Stimulated activated naive CD8-positive, alpha-beta T cell treated with anti-CD3 and anti-CD28 coated beads, Interleukin-15, Interleukin-2, amounts not matched to agents 100 U/mL and 50 U/mL, for 24 hours (primary cell): ENCODE results near the gene VAV3.

Experiments
- ATAC-seq: fragments of 150-1000 bp; cut with Tn5 transposase; one replicate; pipeline ENCODE4 v1.10.0; 2021
- DNase-seq: peaks from one replicate; pipeline ENCODE4 v3.0.0; 2021

The VAV3 gene

DNA sequence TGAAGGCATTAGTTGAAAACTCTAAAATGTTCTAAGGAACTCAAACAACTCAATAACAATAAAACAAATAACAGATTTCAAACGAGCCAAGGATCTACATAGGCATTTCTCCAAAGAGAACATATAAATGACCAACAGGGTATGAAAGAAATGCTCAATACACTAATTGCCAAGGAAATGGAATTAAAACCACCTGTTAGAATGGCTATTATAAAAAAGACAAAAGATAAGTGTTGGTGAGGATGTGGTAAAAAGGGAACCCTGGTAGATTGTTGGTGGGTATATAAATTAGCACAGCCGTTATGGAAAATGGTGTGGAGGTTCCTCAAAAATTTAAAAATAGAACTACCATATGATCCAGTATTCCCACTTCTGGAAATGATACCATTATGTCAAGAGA is 9.1 kb upstream of the VAV3 start:
- DNase-seq = no peak
- ATAC-seq = no peak

DNA sequence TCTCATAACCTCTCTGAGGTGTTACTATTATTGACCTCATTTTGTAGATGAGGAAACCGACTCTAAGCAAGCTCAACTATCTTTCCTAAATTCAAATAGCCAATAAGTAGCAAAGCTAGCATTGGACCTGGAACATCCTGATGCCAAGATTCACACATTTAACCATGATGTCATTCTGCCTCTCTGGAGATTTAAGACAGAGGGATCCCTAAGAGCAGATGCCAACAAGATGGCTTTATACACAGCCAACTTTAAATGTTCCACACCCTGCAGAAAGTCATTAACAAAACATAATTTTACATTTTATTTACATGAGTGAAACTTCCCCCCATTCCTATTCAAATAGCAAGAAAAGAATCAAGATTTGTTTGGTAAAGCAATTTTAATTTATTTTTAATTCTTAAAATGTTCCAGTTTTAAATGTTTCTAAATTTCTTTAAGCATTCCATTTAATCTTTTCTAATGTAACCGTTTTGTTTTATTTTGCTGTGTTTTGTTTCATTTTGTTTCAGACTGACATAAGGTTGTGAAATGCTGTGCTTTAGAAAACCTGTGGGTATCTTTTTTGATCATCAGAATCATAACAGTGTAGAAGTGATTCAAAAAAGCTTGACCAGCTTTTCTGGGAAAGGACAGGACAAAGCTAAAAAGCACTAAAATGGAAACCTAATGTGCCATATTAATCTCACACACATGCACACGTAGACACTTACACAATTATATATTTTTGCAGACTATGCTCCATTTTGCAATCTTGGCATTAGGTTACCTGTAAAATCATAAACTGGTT is 7.6 kb upstream of the VAV3 start:
- ATAC-seq = no peak
- DNase-seq = no peak

GRCh38 chr1:107966550-107966949 is 1.6 kb upstream of the VAV3 start:
- DNase-seq = no peak
- no peak for ATAC-seq

GRCh38 chr1:107964336-107965109 is 457 bp downstream of the VAV3 start:
- DNase-seq (peak; percentile 43), ATAC-seq (peak; percentile 2)

DNA sequence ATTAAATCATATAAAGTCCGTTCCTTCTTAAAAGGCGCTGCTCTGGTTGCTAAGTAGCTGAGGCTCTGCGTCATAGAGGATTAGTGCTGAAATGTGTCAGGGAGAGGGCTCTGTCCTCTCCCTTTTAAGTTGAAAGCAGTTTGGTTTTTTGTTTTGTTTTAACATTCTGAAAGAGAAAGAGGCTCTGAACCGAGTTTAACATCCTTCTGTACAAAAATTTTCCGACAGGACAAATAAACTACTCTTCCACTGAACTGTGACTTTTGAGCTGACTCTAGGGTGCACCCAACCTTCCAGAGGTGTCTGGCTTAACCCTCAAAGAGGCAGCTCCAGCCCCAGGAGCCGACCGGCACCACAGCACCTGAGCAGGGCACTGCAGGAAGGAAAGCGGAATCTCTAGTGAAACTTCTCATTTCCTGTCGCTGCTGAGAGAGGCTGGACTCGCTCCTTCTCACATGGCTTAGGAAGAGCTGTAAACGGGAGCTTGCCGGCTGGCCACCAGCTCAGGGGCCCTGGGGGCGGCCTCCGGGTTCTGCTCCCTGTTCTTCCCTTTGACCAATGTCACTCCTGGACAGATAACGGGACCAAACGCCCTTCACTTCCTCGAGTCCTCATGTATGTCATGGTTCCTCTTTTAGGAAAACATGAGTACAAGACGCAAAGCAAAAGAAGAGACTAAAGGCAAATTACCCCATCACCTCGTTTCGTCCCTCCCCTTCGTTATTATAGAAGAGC is 1.2 kb downstream of the VAV3 start:
- DNase-seq (peak; percentile 61), ATAC-seq (peak; percentile 78)

DNA sequence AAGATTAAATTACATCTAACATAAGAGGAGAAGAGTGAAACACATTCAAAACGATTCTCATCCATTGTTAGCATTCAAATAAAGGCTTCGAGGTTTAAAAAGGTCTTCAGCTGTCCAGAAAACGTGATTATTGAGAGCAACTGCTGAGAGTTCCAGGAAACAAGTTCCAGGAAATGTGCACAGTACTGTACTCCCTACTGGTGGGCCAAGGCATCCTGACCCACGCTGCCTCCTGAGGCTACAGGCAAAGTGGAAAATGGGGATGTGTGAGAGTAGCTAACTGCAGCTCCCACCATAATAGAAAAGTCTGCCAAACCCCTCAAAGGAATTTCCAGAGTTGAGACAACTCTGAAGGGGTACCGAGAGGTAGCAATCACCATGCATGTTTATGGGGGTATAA is 2.0 kb downstream of the VAV3 start:
- no peak for DNase-seq
- no peak for ATAC-seq

GRCh38 chr1:107954719-107955415 is 10.1 kb downstream of the VAV3 start:
- DNase-seq (no peak), ATAC-seq (peak; percentile 65)

DNA sequence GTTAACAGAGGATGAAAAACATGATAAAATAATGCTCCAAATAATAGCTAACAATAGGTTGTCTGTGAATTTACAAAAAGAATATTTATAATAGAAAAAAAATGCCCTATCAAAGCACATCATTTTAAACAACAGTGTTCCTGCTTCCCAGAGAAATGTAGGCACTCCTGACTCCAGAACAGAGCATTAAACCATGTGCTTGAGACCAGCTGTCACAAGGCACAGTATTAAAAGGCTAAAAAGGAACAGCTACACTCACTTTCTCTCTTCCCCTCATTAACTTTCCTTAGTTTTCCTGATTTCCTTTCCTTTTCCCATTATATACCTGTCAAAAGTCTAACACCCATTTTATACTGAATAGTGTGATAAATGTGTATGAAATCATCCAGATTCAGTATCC is 10.9 kb downstream of the VAV3 start:
- DNase-seq (no peak), ATAC-seq (no peak)

DNA sequence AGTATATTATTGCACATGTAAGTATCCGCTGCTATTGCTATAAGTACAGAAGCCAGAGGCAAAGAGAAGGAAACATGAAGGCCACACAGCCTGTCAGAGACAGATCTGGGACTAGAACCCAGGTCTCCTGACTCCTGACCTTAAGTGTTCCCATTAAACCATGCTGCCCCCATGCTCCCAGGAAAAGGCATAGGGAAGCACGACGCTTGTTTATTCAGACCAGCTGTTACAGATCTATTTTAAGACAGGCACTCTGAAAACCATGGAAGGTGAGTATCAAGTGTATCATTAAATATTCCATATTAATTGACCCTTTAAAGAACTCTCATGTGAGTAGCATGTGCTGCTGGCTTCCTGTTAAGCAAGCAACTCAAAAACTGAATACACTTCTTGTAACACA is 11.4 kb downstream of the VAV3 start:
- no peak for ATAC-seq
- no peak for DNase-seq

DNA sequence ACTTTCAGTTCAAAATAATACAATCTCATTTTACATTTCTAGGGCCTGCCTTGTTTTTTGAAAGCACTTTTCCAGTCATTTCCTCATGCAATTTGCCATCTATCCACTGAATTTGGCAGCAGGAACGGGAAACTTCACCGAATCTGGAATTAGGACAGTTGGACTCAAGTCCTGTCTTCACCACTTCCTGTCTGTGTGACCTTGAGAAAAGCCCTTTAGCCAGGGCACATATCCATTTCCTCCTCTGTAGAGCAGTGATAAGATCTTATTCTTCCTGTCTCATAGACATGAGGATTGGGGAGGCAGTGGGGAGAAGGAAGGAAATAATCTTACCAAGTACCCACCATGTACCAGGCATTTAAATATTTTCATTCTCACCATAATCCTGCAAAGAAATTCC is 12.0 kb downstream of the VAV3 start:
- ATAC-seq (no peak), DNase-seq (no peak)

GRCh38 chr1:107950464-107950863 is 14.5 kb downstream of the VAV3 start:
- ATAC-seq (peak; percentile 6), DNase-seq (no peak)

GRCh38 chr1:107949467-107950253 is 15.3 kb downstream of the VAV3 start:
- ATAC-seq (no peak), DNase-seq (no peak)

GRCh38 chr1:107946794-107947193 is 18.2 kb downstream of the VAV3 start:
- ATAC-seq (no peak), DNase-seq (no peak)

DNA sequence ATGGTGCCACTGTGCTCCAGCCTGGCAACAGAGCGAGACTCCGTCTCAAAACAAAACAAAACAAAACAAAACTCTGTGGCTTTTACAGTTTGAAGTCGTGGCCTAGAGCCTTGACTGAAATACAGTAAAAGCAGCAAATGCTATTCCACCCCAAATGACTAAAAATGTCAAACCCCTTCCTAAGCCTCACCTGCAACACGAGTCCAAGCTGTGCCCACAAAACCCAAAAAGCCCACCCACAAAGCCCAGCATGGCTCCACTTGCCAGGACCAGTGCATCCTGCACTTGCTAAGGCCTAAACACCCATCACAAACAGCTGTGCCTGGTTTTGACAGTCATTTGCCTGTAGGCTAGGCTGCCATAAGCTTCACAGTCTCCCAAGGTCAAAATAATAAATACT is 21.3 kb downstream of the VAV3 start:
- DNase-seq (no peak), ATAC-seq (peak; percentile 34)

GRCh38 chr1:107942814-107943213 is 22.2 kb downstream of the VAV3 start:
- no peak for ATAC-seq
- no peak for DNase-seq

GRCh38 chr1:107941531-107941930 is 23.4 kb downstream of the VAV3 start:
- ATAC-seq = no peak
- DNase-seq = no peak

DNA sequence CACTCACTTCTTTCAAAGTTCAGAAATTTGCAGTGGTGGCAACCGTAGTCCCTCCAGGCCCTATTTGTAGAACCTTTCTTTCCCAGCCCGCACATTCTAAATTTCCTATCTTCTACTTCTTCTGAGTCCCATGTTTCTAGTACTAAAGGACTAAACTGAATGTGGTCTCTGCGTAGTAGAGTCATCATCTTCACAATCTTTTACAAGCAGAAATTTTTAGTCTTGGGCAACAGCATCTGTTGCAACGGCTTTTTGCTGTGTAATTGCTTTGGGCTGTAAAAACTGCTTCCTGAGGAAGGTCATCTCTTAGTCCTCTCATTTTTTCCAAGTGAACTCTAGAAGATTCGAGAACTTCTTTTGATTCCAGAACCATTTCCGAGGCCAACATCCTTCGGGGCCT is 23.9 kb downstream of the VAV3 start:
- no peak for DNase-seq
- no peak for ATAC-seq

- DNase-seq = no peak
- ATAC-seq = no peak
Measured at GRCh38 chr1:107940701-107941100, 24.3 kb downstream of the VAV3 start.

- DNase-seq = no peak
Measured at GRCh38 chr1:107940017-107940577, 24.9 kb downstream of the VAV3 start.

DNA sequence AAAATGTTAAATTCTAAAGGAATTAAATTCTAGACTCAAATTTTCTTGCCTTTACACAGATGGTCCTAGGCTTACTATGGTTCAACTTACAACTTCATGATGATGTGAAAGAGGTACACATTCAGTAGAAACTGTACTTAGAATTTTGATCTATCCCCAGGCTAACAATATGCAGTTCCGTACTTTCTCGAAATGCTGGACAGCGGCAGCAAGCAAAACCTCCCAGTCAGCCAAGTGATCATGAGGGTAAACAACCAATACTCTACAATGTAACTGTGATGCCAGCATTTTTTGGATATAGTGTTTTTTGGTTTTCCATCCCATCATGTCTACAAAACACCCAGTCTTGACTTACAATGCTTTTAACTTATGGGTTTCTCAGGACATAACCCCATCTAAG is 25.7 kb downstream of the VAV3 start:
- DNase-seq (no peak), ATAC-seq (no peak)

More at GRCh38 chr1:107940017-107940577, 24.9 kb downstream of the VAV3 start:
- no peak for ATAC-seq
